ENCODE measurements around the gene FAM167B. TPM values are rescaled to one million over a fixed set of nuclear protein-coding genes. Genes with fewer than 3 reads are reported as not detected.
A peak's percentile ranks its signal among the peaks of the same experiment; 100 is the strongest.
"Not testable (repeated sequence)": the region's sequence is repeated elsewhere in the genome, so short reads cannot be mapped to it uniquely, and the experiment has no call there.

The FAM167B gene
- total RNA-seq, 1 donor from 2014 or later: 0.31 TPM

DNA sequence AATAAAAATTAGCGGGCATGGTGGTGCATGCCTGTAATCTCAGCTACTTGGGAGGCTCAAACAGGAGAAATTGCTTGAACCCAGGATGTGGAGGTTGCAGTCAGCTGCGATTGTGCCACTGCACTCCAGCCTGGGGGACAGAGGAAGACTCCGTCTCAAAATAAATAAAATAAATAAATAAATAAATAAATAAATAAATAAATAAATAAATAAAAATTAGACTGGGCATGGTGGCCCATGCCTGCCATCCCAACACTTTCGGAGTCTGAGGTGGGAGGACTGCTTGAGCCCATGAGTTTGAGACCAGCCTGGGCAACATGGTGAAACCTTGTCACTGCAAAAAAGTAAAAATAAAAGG is 16.2 kb downstream of the FAM167B start:
- DNase-seq: not testable (repeated sequence)

- no peak for DNase-seq
Observed at GRCh38 chr1:32263744-32264143, 16.7 kb downstream of the FAM167B start.

- DNase-seq: no peak
Observed at GRCh38 chr1:32265846-32266245, 18.8 kb downstream of the FAM167B start.

DNA sequence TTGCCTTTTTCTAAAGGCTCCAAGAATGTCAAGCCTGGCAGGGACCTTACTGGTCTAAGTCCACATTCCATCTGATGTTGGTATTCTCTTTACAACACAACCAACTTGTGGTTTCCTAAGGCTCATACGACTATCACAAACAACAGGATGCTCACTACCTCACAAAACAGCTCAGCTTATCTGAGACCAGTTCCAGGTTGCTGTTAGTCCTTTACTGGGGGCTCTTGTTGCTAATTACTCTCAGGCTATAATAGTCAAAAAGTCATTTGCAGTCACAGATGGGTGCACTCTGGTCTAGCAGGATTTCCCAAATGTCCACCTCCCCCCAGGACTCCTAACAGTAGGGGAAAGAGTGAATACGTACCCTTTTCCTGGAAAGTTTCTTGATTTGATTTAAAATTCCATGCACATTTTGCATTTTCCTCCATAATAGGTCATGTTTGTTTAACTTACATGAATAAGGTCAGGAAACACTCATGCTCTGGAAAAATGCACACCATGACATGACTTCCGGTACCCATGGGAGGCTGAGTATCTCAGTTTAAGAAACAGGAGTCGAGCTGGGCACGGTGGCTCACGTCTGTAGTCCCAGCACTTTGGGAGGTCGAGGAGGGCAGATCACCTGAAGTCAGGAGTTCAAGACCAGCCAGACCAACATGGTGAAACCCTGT is 20.0 kb downstream of the FAM167B start:
- DNase-seq: no peak

DNA sequence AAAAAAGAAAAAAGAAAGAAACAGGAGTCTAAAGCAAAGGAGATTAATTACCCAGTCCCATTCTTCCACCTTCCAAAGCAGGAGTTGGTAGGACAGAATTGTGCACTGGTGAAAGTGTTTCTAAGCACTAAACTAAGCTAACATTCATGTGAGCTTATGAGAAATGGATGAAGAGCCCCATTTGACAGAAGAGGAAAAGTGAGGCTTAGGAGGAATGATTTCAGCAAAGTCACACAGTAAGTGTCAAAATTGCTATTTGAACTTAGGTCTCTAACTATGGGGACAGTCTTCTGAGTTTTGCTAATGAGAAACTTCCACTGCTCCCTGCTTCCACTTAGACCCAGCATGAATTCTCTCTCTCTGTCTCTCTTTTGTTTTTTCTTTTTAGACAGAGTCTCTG is 22.7 kb downstream of the FAM167B start:
- DNase-seq: no peak

DNA sequence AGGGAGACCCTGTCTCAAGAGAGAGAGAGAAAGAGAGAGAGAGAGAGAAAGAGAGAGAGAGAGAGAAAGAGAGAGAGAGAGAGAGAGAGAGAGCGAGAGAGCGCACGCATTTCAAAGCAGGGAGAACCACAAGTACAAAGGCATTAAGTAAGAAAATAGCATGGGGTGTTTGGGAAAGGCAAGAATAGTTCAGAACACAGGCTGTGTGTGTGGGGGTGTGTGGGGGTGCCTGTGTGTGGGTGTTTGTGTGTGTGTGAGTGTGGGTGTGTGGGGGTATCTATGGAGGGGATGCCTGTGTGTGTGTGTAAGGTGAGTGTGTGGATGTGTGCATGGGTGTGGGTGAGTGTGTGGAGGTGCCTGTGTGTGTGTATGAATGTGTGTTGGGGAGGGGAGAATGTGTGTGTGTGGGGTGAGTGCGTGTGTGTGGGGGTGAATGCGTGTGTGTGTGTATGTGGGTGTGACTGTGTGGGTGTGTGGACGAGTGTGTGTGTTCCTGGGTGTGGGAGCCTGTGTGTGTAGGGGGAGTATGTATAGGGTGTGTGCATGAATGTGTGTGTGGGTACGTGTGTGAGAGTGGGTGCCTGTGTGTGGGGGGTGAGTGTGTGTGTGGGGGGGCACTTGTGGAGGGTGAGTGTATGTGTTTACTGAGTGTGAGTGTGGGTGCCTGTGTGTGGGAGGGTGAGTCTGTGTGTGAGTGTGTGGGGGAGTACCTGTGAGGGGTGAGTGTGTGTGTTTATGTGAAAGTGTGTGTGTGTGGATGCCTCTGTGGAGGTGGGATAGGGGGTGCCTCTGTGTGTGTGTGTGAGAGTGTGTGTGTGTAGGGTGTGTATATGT is 25.8 kb downstream of the FAM167B start:
- DNase-seq: no peak

DNA sequence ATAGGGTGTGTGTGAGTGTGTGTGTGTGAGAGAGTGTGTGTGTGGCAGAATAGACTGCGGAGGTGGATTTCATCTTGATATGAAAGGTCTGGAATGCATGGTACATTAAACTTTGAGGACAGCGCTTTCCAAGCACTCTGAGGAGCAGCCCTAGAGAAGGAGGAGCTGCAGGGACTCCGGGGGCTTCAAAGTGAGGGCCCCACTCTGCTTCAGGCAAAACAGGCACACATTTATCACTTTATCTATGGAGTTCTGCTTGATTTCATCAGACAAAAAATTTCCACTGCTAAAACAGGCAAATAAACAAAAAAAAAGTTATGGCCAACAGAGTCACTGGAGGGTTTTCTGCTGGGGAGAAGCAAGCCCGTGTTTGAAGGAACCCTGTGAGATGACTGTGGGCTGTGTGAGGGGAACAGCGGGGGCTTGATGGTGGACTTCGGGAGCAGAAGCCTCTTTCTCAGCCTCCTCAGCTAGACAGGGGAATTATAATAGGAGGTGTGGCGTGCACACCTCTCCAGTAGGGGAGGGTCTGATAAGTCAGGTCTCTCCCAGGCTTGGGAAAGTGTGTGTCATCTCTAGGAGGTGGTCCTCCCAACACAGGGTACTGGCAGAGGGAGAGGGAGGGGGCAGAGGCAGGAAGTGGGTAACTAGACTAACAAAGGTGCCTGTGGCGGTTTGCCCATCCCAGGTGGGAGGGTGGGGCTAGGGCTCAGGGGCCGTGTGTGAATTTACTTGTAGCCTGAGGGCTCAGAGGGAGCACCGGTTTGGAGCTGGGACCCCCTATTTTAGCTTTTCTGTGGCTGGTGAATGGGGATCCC is 26.6 kb downstream of the FAM167B start:
- no peak for DNase-seq

DNA sequence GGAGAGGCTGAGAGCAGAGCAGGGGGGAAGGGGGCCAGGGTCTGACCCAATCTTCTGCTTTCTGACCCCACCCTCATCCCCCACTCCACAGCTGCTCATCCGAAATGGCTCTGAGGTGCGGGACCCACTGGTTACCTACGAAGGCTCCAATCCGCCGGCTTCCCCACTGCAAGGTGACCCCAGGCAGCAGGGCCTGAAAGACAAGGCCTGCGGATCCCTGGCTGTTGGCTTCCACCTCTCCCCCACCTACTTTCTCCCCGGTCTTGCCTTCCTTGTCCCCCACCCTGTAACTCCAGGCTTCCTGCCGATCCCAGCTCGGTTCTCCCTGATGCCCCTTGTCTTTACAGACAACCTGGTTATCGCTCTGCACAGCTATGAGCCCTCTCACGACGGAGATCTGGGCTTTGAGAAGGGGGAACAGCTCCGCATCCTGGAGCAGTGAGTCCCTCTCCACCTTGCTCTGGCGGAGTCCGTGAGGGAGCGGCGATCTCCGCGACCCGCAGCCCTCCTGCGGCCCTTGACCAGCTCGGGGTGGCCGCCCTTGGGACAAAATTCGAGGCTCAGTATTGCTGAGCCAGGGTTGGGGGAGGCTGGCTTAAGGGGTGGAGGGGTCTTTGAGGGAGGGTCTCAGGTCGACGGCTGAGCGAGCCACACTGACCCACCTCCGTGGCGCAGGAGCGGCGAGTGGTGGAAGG is 27.8 kb downstream of the FAM167B start:
- no peak for DNase-seq

GRCh38 chr1:32275424-32275823 is 28.4 kb downstream of the FAM167B start:
- peak; percentile 40 for DNase-seq

- peak; percentile 29 for DNase-seq
Observed at GRCh38 chr1:32276032-32276782, 29.2 kb downstream of the FAM167B start.

DNA sequence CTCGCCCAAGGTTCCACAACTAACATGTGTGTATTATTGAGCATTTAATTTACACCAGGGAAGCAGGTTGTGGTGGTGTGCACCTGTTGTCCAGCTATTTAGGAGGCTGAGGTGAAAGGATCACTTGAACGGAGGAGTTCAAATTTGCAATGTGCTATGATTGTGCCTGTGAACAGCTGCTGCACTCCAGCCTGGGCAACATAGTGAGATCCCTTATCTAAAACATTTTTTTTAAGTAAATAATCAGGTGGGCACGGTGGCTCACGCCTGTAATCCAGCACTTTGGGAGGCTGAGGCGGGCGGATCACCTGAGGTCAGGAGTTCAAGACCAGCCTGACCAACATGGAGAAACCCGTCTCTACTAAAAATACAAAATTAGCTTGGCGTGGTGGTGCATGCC is 37.8 kb downstream of the FAM167B start:
- not testable (repeated sequence) for DNase-seq

DNA sequence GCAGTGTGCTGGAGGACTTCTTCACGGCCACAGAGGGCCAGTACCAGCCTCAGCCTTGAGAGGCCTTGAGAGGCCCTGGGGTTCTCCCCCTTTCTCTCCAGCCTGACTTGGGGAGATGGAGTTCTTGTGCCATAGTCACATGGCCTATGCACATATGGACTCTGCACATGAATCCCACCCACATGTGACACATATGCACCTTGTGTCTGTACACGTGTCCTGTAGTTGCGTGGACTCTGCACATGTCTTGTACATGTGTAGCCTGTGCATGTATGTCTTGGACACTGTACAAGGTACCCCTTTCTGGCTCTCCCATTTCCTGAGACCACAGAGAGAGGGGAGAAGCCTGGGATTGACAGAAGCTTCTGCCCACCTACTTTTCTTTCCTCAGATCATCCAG is 38.6 kb downstream of the FAM167B start:
- DNase-seq: no peak

- no peak for DNase-seq
Observed at GRCh38 chr1:32286763-32287162, 39.7 kb downstream of the FAM167B start.

GRCh38 chr1:32289256-32289655 is 42.2 kb downstream of the FAM167B start:
- no peak for DNase-seq

GRCh38 chr1:32291145-32291707 is 44.2 kb downstream of the FAM167B start:
- no peak for DNase-seq

DNA sequence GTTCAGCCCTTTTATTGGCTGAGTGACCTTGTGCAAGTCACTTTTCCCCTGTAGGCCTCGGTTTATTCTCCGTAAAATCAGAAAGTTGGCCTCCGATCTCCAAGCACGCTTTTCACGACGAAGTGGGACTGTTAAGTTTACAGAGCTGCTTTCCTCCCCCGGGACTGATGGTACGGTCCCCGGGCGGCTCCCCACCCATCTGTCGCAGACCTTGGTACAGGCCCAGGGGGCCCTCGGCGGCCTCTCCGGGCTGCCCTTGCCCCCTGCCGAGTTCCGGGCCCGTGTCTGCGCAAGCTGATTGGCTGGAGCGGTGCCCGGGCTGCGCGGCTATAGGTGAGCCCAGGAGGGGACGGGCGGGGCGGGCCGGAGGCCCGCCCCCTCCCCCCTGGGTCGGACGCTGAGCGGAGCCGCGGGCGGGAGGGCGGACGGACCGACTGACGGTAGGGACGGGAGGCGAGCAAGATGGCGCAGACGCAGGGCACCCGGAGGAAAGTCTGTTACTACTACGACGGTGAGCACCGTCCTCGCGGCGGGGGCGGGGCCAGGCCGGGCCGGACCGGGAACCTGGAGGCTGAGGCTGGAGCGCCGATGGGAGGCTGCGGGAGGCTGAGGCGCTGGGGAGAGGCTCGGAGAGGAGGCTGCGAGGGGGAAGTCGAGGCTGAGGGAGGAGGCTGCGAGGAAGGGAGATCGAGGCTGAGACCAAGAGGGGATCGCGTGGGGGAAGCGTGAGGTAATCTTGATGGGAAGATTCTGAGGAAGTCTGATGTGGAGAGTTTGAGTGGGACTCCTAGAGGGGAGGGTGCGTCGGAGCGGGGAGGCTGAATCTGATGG is 44.9 kb downstream of the FAM167B start, which contains the start of gene HDAC1:
Gene HDAC1, plus strand, starts transcription at position 376 of the 831 bp plus-strand sequence. Its CDS starts 87 bp downstream, at position 463.
- DNase-seq: peak; percentile 95

DNA sequence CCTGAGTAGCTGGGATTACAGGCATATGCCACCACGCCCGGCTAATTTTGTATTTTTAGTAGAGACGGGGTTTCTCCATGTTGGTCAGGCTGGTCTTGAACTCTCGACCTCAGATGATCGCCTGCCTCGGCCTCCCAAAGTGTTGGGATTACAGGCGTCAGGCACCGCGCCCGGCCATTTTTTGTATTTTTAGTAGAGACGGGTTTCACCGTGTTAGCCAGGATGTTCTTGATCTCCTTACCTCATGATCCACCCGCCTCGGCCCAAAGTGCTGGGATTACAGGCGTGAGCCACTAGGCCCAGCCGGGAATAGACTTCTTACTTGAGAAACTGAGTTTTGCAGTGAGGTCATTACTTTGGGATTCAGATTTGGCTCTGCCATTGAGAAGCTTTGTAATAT is 51.2 kb downstream of the FAM167B start:
- not testable (repeated sequence) for DNase-seq
